ENCODE data around the gene LCOR.

GRCh38 chr10:96840841-96841518 lies 8.9 kb downstream of the LCOR start:
- TF ChIP-seq, protein P1, sequence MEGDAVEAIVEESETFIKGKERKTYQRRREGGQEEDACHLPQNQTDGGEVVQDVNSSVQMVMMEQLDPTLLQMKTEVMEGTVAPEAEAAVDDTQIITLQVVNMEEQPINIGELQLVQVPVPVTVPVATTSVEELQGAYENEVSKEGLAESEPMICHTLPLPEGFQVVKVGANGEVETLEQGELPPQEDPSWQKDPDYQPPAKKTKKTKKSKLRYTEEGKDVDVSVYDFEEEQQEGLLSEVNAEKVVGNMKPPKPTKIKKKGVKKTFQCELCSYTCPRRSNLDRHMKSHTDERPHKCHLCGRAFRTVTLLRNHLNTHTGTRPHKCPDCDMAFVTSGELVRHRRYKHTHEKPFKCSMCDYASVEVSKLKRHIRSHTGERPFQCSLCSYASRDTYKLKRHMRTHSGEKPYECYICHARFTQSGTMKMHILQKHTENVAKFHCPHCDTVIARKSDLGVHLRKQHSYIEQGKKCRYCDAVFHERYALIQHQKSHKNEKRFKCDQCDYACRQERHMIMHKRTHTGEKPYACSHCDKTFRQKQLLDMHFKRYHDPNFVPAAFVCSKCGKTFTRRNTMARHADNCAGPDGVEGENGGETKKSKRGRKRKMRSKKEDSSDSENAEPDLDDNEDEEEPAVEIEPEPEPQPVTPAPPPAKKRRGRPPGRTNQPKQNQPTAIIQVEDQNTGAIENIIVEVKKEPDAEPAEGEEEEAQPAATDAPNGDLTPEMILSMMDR (IDR thresholded peaks at IDR 0.05) = no peak
- TF ChIP-seq POLR2A (IDR thresholded peaks at IDR 0.05) = no peak
